GM21423 (cell line): ENCODE results near the gene SCD.
"Not testable (repeated sequence)": the region's sequence is repeated elsewhere in the genome, so short reads cannot be mapped to it uniquely, and the experiment has no call there.

Experiments used
- ATAC-seq: cut with Tn5 transposase; IDR thresholded peaks from one replicate; pipeline ENCODE4 v1.9.1; 2021; ENCODE audit warnings: mild to moderate bottlenecking, moderate library complexity; ENCODE audit not compliant: unreplicated experiment

SCD gene

DNA sequence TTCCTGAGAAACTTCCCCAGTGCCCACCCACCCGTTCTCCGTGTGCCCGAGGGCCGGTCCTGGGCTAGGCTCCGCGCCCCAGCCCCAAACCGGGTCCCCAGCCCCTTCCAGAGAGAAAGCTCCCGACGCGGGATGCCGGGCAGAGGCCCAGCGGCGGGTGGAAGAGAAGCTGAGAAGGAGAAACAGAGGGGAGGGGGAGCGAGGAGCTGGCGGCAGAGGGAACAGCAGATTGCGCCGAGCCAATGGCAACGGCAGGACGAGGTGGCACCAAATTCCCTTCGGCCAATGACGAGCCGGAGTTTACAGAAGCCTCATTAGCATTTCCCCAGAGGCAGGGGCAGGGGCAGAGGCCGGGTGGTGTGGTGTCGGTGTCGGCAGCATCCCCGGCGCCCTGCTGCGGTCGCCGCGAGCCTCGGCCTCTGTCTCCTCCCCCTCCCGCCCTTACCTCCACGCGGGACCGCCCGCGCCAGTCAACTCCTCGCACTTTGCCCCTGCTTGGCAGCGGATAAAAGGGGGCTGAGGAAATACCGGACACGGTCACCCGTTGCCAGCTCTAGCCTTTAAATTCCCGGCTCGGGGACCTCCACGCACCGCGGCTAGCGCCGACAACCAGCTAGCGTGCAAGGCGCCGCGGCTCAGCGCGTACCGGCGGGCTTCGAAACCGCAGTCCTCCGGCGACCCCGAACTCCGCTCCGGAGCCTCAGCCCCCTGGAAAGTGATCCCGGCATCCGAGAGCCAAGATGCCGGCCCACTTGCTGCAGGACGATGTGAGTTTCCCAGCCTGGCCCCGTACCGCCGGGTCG, at the start of gene SCD:
SCD (plus strand) TSS at position 469 of the 803 bp plus-strand sequence; CDS start at position 741, 272 bp downstream.
- ATAC-seq, result peak; percentile 83

DNA sequence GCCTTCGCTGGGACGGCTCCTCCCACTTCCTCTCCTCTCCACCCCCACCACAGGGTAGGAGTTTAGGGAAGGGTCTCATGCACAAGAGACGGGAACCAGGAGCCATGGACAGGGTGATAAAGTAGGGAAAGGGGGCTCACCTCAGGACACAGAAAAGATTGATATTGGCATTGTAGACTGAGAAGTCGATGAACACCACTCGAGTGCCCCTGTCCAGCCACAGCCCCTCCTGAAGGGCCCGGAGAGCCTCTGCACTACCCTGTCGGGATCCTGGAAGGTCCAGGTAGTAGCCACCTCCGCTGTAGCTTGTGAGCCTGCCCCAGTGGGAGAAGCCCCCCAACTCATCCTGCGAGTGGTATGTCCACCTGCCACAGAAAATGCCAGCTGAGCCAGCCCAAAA, 49.8 kb upstream of the SCD start:
- no peak for ATAC-seq

DNA sequence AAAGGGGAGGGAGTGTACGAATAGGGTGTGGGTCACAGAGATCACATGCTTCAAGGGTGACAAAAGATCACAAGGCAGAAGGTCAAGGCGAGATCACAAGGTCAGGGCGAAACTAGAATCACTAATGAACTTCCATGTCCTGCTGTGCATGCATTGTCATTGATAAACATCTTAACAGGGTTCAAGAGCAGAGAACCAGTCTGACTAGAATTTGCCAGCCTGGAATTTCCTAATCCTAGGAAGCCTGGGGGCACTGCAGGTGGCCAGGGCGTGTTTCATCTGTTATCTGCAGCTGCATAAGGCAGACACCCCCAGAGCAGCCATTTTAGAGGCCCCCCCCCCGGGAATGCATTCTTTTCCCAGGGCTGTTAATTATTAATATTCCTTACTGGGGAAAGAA, 45.9 kb upstream of the SCD start:
- not testable (repeated sequence) for ATAC-seq

DNA sequence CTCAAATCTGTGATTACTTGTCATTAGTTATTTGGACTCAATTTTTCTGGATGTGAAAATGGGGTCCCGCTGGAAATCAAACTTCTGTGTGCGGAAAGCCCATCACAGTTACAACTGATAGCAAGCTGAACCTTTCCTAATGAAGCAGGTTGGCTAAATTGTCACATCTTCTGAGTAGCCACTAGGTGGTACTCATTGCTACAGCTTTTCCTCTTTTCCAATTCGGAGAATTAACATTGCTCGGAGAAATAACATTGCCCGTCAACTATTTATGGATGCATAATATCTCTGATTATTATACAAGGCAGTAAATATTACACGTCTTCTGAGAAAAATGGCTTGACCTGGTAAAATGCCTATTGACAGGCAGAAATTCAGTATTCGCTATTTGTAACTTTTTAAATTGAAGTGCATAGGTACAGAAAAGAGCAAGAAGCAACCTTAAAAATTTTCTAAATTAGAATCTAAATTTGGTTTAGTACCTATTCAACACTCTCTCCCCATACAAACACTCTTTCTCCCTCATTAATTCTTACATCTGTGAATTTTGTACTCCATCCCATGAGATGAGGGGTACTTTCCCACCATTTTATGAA, 43.2 kb upstream of the SCD start:
- ATAC-seq, result no peak

DNA sequence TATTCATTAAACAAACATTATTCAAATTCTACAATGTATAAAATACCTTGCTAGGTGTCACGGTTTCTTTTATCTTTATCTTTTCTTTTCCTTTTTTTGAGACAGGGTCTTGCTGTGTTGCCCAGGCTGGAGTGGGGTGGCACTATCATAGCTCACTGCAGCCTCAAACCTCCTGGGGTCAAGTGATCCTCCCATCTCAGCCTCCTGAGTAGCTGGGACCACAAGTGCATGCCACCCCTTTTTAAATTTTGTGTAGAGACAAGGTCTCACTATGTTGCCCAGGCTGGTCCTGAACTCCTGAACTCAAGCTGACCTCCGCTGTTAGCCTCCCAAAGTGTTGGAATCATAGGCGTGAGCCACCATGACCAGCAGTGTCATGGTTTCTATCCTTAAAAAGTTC, 42.6 kb upstream of the SCD start:
- ATAC-seq, result no peak

DNA sequence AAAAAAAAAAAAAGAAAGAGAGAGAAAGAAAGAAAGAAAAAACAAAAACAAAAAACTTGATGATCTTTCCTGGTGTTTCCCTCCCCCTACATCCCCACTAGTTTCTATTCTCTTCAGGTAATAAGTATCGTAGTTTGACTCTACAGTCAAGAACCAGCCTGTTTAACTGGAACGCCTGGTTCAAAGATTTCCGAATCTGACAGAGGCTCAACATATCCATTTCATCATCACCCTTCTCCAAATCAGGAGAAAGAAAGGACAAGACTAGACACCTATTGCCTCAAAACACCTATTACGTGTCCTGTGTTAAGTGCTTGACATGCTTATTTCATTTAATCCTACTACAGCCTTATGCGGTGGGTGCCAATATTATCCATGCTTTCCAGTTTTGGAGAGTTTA, 40.2 kb upstream of the SCD start:
- ATAC-seq, result no peak

DNA sequence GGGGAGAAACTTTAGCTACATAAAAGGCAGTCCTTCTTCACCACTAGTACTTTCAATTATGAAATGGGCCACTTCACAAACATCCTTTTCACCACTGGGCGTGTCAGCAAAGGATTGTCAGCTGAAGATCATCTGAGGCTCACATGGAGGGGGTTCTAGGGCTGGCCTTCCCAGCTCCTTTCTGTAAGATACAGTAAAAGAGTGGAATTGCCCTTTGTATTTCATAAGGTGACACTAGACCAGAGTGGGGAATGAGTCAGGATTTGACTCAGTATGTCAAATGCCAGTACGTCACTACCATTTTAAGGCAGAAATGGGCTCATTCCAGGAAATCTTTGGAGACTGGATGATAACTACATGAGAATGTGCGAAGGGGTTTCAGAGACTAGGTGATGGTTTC, 39.3 kb upstream of the SCD start:
- ATAC-seq, result no peak

DNA sequence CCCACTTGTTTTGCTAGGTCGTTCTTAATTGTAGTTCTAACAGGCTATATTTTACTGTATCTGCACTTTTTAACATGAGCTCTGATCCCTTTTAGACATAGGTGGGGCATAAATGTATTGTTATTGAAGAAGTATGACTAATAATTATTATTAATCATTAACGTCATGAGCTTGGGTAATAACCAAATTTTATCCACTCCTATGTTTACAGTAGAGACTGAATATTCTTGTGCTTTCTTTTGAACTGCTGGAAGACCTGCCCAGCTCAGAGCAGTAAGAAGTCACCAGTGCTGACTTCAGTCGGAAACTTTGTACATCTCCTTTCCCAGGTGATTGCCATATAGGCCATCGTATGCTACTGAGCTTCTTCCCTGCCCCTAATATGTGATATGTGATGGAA, 35.7 kb upstream of the SCD start:
- no peak for ATAC-seq

DNA sequence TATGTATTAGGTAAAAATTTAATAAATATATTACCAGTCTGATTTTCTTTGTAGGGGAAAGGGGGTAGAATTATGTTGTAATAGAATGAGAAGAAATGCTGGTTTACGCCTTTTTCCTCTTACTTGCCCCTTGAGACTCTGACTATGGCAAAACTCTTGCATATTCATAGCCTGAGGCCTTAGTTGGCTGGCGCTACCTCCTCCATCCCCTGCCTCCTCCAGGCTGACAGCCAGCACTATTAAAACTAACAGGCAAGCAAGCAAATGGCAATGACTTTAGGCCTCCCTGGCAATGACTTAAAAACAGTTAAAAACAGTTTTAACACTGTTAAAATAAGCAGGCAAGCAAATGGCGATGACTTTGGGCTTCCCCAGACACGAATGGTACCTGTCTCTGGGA, 31.4 kb upstream of the SCD start:
- ATAC-seq, result no peak

DNA sequence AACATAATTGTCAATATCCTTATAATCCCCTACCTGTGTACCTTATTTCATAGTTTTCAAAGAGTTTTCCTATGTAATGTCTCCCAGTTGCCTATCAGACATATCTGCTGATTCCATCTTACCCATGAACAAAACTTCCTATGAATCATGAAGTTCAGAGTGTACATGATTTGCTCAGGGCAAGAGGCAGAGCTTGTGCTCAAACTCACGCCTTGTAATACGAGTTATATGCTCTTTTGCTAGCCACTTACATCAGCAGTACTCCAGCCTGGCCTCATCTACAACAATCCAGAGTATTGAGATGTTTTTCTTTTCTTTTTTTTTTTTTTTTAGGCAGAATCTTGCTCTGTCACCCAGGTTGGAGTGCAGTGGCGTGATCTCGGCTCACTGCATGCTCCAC, 28.8 kb upstream of the SCD start:
- ATAC-seq, result no peak

DNA sequence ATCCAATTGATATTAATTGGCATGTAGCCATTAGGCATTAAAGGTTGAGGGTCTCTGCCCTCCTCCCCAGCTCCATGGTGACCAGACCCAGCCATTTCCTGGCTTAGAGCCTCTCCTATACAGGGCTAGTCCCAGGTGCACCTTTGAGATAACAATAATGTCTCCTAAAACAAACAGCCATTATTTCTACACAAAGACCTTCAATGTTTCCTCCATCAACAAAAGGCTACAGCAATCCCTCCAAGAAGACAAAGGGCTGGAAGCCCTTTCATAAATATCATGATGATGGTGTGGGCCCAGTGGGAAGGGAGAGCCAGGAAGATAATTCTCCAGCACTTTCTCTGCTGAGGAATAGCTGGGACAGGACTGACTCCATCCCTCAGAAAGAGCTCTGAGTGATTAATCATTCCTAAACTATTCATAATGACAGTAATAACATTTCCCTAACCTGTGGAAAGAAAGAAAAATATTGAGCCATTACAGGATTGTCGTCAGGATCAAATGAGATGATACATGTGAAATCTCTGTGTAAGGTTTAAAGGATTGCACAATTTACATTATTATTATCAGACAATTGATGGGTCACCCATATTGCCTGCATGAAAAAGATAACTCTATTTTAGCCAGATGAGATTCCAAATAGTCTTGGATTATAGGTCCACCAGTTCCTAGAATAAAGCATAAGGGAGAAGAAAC, 27.2 kb upstream of the SCD start:
- no peak for ATAC-seq

DNA sequence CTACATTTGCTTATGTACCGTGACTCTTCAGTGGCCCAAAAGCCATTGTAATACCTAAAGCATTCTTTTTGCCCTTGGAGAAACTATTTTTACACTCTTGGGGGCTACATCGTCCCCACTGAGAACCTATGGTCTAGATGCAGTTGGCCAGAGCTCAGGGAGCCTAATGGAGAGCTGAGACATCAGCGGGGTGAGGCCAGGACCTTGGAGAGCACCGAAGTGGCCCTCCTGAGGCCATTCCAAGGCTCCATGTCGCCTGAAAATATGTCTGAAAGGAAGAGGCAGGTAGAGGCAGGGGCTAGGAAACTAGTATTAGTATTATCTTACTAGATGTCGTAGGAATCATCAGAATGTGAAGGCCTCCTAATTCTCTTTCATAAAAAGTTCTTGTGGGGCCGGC, 21.9 kb upstream of the SCD start:
- ATAC-seq, result no peak

DNA sequence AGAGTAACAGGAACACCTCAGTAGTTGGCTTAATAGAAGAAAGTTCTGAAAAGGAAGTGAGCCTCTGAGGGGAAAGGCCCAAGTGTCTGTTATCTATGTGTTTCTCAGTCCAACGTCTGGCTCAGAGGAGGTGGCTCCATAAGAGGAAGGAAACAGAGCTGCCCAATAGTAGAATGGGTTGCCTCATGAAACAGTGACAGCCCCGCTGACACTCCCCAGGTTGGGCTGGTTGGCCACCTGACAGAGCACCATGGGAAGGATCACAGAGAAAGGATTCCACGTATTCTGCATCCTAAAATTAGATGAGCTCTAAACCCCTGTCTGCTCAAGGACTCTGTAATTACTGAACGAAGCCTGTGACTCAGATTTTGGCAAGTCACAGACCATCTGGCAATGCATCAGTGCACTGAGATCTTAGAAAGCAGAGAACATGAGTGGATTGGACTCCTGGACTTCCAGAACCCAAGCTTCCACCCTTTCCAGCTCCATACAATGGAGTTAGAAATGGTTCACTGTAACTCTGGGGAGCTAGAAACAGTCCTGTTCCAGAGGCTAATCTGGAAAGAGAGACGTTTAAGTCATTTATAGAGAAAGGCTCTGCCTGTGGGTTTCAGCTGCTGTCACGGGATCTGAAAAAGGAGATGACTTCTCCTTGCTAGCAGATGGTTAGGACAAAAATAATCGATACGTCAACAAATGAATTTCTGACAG, 19.9 kb upstream of the SCD start:
- peak; percentile 99 for ATAC-seq

DNA sequence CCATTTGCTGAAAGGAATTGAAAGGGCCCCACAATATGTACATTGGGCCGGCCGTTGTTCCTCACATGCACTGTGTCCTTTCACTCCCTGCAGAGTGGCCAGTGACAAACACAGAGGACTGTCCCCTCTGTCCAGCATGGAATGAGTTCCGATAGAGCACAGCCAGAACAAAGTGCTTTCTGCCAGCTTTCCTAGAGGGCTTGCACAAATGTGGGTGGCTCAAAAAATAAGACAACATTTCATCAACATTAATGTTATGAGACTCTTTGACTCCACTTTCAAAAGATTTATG, 19.4 kb upstream of the SCD start:
- no peak for ATAC-seq

DNA sequence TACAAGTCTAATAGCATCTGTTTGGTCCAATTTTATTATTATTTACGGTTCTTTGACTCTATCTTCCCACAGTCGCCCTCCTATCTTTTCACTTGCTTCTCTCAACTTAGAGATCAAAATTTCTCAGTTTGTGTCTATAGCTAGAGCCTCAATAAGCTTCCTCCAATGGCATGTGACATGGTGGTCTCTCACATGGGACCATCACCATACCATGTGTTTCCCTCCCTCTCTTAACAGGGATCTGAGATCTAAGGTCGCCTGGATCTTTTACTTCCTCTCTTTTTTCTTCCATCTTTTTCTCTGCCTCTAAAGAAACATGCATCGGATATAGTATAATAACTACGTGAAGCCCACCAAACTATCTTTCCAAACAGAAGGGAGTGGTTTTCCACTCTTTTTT, 18.8 kb upstream of the SCD start:
- ATAC-seq, result no peak

DNA sequence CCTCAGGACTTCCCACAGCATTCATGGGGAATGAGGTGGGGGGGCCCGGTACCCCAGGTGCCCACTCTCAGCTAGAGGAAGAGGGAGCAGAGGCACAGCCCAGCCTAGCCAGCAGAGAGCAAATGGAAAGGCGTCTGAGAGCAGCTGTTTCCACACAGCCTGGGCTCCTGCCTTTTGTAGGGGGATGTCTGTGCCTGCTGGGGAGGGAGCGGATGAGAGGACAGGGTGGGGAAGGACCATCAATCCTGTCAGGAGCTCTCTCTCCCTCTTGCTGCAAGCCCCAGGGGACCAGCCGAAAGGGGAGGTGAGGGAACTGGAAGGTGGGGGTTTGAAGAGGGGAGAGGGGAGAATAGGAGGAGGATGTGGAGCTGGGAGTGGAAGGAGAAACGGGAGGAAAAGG, 17.0 kb upstream of the SCD start, which contains the start of gene PKD2L1:
PKD2L1 (minus strand) TSS at position 150 of the 400 bp plus-strand sequence; CDS start at position 25, 125 bp downstream.
- ATAC-seq, result no peak

DNA sequence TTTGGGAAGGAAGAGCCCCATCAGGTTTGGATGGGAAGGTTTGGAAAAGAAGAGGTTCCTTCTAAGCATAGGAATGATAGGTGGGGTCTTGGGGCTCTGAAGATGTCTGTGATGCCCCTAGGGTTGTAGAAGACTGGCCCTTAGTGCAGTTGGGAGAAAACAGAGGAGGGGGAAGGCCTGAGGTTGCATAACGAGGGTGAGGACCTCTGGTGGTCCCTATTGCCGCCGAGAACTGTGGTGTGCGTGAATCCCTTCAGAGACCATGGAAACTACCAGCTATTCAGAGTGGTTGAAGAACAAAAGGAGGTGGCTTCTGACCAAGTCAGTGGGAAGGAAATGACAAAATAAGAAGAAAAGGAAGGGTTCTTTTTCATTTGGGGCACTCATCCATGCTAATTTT, 13.9 kb upstream of the SCD start:
- no peak for ATAC-seq

DNA sequence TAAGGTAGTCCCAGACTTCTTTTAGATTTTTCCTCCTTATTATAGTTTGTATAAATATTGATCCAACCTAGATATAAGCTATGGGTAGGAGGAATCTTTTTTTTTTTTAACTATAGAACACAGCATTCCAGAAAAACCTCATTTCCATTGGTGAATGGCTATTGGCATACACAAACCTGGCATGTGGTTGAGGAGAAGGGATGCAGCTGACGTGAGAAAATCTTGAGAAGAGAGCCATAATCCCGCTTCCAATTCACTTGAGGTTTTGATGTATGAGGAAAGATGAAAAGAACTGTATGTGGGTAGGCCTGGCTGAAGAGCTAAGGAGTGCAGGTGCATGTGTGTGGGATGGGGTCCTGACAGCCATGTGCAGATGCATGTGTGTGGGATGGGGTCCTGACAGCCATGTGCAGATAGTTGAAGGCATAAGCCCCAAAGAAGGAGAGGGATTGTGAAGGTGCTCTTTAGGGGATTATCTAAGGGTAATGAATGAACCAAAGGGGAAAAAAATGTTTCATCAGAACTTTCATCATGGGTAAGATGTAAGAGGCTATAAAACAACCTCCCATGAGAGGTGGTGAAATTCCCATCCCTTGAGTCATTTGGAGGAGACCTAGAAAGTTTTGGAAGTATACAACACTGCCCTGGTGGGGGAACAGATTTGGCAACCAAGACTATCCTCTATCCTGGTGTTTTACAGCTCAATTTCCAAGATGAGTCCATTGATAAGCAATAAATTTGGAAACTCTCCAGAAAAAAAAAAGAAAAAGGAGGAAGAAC, 13.2 kb upstream of the SCD start:
- ATAC-seq, result no peak

DNA sequence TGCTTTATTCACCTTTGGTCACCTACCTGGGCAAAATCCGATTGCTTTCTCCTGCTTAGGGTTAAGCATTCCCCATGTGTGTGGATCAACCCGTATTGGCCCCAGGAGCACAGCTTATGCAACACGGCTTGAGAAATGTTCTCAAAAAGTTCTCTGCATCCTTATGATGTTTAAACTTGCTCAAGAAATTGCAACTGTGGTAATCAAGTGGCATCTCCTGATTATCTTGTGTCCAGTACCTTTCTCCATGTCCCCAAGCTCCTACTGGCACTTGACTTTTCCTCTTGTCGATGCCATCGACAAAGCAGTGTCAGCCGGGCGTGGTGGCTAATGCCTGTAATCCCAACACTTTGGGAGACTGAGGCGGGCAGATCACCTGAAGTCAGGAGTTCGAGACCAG, 12.3 kb upstream of the SCD start:
- ATAC-seq, result no peak

DNA sequence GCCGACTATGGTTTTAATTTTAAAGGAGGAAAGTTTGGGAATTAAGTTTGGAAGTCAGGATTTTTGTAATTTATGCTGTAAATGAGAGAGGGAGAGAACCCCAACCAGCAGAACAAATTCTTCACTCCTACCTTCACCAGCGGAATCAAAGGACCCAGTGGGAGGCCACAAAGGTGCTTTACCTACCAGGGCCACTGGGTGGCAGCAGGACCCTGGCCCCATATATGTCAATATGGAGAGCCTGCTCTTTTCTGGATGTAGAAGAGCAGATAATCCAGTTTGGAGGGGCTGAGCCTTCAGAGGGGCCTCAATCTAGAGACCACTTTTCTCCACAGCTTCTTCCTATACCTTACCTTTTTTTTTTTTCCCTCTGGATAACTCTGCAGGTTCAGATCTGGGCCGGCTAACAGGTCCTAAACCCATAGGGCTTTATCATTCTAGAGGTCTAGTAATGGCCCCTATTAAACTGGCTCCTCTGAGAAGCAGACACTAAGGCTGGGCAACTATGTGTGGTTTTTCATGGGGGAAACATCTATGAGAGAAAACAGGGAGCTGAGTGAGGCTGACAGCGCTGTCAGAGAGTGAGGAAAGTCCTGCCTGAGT, 8.5 kb upstream of the SCD start:
- no peak for ATAC-seq
